Activated naive CD4-positive, alpha-beta T cell treated with anti-CD3 and anti-CD28 coated beads, Interleukin-2, amount 50 U/mL, for 72 hours (primary cell): ENCODE data around the gene DGKK. TPM values are rescaled to one million over a fixed set of nuclear protein-coding genes. Genes with fewer than 3 reads are reported as not detected.

Experiments
- ATAC-seq, 2 donors: fragments of 150-1000 bp; cut with Tn5 transposase; 2 replicates each; pipeline ENCODE4 v1.10.0; 2021; ENCODE audit warnings: mild to moderate bottlenecking in 2 of 2, moderate library complexity in 2 of 2
- DNase-seq, 2 donors: peaks; one replicate each; pipeline ENCODE4 v3.0.0; 2021 to 2022; ENCODE audit warnings: low spot score in 2 of 2
- H3K27ac Mint-ChIP-seq, 2 donors: one replicate each; pipeline ENCODE4 v1.8.0; 2022; ENCODE audit warnings: mild to moderate bottlenecking in 2 of 2, mixed read lengths in 2 of 2
- H3K36me3 Mint-ChIP-seq, 2 donors: one replicate each; pipeline ENCODE4 v1.8.0; 2022; ENCODE audit warnings: mixed read lengths in 2 of 2
- H3K9me3 Mint-ChIP-seq, 2 donors: one replicate each; pipeline ENCODE4 v1.8.0; 2022; ENCODE audit warnings: mixed read lengths in 2 of 2
- total RNA-seq, 2 donors: library from RNA; stranded (reverse); gene quantifications; one replicate each; pipeline ENCODE4 v1.2.3, GENCODE V29; 2022

The DGKK gene, protein sequence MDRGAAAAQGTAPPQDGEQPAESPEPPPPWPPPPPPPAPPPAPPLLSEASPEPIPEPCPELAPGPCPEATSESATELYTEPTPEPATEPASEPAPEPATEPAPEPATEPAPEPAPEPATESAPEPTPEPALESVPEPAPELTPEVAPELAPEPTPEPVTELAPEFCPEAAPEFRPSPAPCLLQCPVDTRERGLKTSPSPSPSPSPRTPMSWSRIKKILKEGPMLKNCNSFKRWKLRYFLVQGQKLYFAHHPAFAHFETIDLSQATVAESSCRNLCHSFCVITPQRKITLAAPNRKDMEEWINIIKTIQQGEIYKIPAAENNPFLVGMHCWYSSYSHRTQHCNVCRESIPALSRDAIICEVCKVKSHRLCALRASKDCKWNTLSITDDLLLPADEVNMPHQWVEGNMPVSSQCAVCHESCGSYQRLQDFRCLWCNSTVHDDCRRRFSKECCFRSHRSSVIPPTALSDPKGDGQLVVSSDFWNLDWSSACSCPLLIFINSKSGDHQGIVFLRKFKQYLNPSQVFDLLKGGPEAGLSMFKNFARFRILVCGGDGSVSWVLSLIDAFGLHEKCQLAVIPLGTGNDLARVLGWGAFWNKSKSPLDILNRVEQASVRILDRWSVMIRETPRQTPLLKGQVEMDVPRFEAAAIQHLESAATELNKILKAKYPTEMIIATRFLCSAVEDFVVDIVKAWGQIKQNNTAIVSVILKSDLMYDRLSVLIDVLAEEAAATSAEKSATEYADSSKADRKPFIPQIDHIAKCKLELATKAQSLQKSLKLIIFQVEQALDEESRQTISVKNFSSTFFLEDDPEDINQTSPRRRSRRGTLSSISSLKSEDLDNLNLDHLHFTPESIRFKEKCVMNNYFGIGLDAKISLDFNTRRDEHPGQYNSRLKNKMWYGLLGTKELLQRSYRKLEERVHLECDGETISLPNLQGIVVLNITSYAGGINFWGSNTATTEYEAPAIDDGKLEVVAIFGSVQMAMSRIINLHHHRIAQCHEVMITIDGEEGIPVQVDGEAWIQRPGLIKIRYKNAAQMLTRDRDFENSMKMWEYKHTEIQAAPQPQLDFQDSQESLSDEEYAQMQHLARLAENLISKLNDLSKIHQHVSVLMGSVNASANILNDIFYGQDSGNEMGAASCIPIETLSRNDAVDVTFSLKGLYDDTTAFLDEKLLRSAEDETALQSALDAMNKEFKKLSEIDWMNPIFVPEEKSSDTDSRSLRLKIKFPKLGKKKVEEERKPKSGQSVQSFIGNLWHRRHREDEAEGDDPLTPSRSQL
- not detected for total RNA-seq

- no peak within 1 kb of the TSS for H3K27ac Mint-ChIP-seq
- DNase-seq (no peak), ATAC-seq (no peak)
- peaks cover 0 to 5% of the 10 kb centered on the region in 2 donors for H3K36me3 Mint-ChIP-seq
- H3K9me3 Mint-ChIP-seq = no peaks in the 10 kb centered on the region
These were observed at the start of gene DGKK for GRCh38 chrX:50470103-50471031. DGKK (minus strand) TSS chrX:50470825; CDS start chrX:50470678, 147 bp downstream.

- ATAC-seq = no peak
- Mint-ChIP-seq H3K36me3 (no peaks in the 10 kb centered on the region), H3K27ac (no peak overlapping the region), H3K9me3 (no peaks in the 10 kb centered on the region)
- DNase-seq = no peak
These were observed 44.2 kb upstream of the DGKK start for GRCh38 chrX:50514811-50515210.

GRCh38 chrX:50497114-50497513, 26.5 kb upstream of the DGKK start:
- Mint-ChIP-seq H3K27ac (no peak overlapping the region), H3K9me3 (no peaks in the 10 kb centered on the region)

DNA sequence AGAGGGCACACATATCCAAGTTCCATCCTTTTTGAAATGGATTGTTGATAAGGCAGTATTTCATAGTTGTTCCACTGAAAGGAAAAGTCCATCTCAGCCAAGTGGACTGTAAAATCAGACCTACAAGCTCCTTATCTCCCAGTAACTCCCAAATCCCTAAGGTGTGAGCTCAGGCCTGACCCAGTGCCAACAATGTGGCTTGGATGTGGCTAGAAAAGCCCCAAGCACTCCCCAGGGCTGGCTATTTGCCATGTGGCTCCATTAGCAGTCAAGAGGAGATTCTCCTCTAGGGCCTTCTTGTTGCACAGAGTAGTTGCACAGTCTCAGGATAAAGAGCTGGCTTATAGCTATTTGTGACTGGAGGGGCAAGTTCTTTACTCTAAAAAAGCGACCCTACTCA, 25.0 kb upstream of the DGKK start:
- Mint-ChIP-seq H3K36me3 (no peaks in the 10 kb centered on the region), H3K27ac (no peak overlapping the region), H3K9me3 (no peaks in the 10 kb centered on the region)
- DNase-seq (no peak), ATAC-seq (no peak)

More at GRCh38 chrX:50497114-50497513, 26.5 kb upstream of the DGKK start:
- no peaks in the 10 kb centered on the region for H3K36me3 Mint-ChIP-seq
- no peak for DNase-seq
- ATAC-seq = no peak

DNA sequence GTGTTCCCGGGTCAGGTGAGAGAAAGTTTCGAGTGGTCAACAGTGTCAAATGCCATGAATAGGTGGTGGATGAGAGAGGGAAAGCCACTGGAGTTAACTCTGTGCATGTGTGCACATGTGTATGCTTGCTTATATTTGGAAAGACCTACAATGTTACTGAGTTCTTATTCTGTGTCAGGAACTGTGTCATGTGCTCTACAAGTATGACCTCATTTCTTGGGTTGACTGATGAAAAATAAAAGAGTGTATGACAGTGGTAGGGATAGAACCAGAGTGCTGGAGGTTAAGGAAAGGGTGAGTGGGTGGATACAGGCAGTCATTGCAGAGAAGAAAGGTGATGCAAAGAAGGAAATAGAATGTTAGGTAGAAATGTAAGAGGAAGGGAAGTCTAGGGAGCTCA, 22.1 kb upstream of the DGKK start:
- DNase-seq (no peak), ATAC-seq (peak in 1 of 2 donors; percentile 52)
- Mint-ChIP-seq H3K9me3 (no peaks in the 10 kb centered on the region), H3K27ac (no peak overlapping the region), H3K36me3 (no peaks in the 10 kb centered on the region)

DNA sequence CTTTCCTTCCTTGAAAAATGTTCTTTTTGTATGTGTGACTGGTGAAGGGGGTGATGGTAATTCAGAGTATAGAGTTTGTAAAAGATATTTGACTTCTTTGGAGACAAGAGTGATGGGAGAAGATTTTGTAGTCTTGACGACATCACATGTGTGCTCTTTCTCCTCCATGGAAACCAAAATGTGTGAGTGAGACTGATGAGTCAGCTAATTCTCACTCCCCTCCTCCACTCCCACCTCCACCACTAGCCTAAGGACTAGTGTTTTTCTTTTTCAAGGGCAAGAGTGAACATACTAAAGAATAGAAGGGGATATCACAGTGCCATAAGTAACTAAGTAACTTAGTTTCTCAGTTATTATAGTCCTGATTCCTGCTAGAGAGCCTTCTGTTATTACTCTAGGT, 14.0 kb upstream of the DGKK start:
- Mint-ChIP-seq H3K9me3 (no peaks in the 10 kb centered on the region), H3K36me3 (no peaks in the 10 kb centered on the region), H3K27ac (no peak overlapping the region)
- DNase-seq = no peak
- ATAC-seq = no peak

- no peak for ATAC-seq
- no peaks in the 10 kb centered on the region for H3K36me3 Mint-ChIP-seq
These were observed 12.7 kb upstream of the DGKK start for GRCh38 chrX:50483283-50483682.

GRCh38 chrX:50475208-50475607, 4.6 kb upstream of the DGKK start:
- H3K9me3 Mint-ChIP-seq = no peaks in the 10 kb centered on the region
- ATAC-seq (no peak), DNase-seq (no peak)
- H3K27ac Mint-ChIP-seq = no peak overlapping the region
- peaks cover 0 to 5% of the 10 kb centered on the region in 2 donors for H3K36me3 Mint-ChIP-seq

More at GRCh38 chrX:50483283-50483682, 12.7 kb upstream of the DGKK start:
- H3K9me3 Mint-ChIP-seq = no peaks in the 10 kb centered on the region
- no peak for DNase-seq
- no peak overlapping the region for H3K27ac Mint-ChIP-seq

DNA sequence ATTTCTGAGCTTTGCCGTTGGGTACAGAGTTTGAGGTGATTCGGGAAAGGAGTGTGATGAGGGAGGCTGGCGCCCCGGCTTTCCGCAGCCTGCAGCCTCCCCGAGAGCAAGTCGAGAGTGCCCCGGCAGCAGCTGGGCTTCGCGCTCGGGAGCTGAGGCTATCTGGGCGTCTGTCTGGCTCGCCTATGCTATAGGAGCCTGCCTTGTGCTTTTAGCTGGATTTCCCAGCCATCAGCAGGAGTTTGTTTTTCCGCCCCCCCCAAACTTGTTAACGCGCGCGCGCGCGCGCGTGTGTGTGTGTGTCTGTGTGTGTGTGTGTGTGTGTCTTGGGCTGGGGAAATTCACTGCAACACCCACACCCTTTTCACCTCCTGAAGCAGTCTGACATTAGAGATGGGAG, 765 bp upstream of the DGKK start:
- H3K36me3 Mint-ChIP-seq = peaks cover 0 to 5% of the 10 kb centered on the region in 2 donors
- ATAC-seq = no peak
- no peaks in the 10 kb centered on the region for H3K9me3 Mint-ChIP-seq
- no peak for DNase-seq
- H3K27ac Mint-ChIP-seq = no peak overlapping the region

- Mint-ChIP-seq H3K36me3 (peaks cover 0 to 5% of the 10 kb centered on the region in 2 donors), H3K27ac (no peak overlapping the region), H3K9me3 (no peaks in the 10 kb centered on the region)
- DNase-seq (no peak), ATAC-seq (no peak)
These were observed 1.4 kb downstream of the DGKK start for GRCh38 chrX:50469206-50469605.

DNA sequence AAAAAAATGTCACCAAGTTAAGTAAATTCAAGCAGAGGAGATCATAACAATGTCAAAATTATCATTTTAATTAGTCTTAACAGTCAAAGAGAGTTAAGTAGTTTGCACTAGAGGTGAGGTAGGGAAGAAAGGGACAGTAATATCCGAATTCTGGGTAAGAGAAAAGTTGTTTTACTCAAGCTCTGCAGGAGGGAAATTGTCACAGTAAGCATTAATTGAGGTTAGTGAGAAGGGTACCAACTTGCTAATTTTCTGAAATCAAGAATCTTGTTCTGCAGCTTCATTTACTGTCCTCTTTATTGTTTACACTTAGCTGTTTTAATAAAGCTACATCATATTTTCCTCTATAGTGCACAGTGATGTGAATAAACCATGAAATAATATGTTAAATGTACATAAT, 11.0 kb downstream of the DGKK start:
- no peak for ATAC-seq
- DNase-seq = no peak
- H3K9me3 Mint-ChIP-seq = no peaks in the 10 kb centered on the region
- H3K36me3 Mint-ChIP-seq = no peaks in the 10 kb centered on the region
- H3K27ac Mint-ChIP-seq = no peak overlapping the region

DNA sequence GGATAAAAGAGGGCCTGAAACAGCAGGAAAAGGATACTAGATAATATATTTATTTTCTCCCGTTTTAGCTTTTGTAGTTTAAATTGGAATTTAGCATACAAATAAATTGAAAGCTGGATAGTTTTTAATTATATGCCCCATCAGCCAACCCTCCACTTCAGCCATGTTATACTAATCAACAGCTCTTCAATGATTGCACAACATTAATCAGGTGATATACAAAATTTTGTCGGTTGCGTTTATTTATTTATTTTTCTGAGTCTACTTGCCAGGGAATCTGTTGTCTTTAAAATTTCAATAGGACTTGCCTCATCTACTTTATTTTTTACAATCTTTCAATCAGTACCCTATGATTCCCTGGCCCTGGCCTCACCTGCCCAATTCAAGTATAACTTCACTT, 12.1 kb downstream of the DGKK start:
- DNase-seq = no peak
- Mint-ChIP-seq H3K9me3 (no peaks in the 10 kb centered on the region), H3K36me3 (no peaks in the 10 kb centered on the region), H3K27ac (no peak overlapping the region)
- no peak for ATAC-seq

GRCh38 chrX:50456712-50457484, 13.7 kb downstream of the DGKK start:
- Mint-ChIP-seq H3K36me3 (no peaks in the 10 kb centered on the region), H3K27ac (no peak overlapping the region), H3K9me3 (no peaks in the 10 kb centered on the region)
- ATAC-seq (no peak), DNase-seq (no peak)

DNA sequence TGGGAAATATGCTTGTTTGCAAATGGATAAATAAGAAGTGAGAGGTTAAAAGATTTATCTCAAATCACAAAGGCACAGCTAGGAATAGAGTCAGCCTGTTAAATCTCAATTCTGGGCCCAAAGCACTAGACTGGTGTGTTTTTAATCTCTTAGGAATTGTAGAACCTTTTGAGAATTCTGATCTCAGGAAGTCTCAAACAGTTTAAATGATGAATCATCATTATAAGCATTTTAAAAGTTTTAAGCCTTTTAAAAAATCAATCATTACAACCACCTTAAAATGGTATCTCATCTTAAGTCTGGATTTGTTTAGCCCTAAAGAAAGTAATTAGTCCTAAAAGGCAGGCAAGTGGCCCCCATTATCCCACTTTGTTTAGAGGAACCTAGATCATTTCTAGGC, 17.8 kb downstream of the DGKK start:
- no peaks in the 10 kb centered on the region for H3K9me3 Mint-ChIP-seq
- H3K27ac Mint-ChIP-seq = no peak overlapping the region
- DNase-seq (no peak), ATAC-seq (no peak)
- H3K36me3 Mint-ChIP-seq = no peaks in the 10 kb centered on the region

- Mint-ChIP-seq H3K27ac (no peak overlapping the region), H3K9me3 (no peaks in the 10 kb centered on the region), H3K36me3 (no peaks in the 10 kb centered on the region)
- no peak for ATAC-seq
- DNase-seq = no peak
These were observed 20.3 kb downstream of the DGKK start for GRCh38 chrX:50450324-50450723.
